Measurements from ENCODE around the gene RNF103.

DNA sequence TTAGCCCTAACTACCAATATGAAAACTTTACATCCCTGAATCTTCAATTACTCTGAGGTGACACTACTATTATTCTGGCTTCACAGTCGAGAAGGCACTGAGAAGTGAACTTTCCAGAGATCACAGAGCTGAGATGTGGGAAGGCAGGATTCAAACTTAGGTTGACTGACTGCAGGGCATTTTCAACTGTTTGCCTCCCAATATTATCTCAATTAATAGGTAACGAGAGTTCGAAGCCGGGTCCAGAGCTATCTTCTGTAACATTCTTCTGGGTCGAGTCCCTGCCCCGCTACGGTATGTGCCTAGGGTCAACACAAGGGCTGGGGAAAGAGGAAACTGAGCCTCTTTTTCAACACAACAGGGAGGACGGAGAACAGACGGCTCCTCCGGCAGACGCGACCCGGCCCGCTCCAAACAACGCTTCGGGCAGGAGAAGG lies 61.2 kb downstream of the RNF103 start:
- TF ChIP-seq CTCF (IDR thresholded peaks at IDR 0.05; ENCODE audit: poor library complexity) (no peak), EZH2 (IDR thresholded peaks at IDR 0.05; ENCODE audit: borderline replicate concordance) (no peak), EZH2phosphoT487 (IDR thresholded peaks at IDR 0.05; ENCODE audit: low read depth, severe bottlenecking, unreplicated experiment) (no peak)

All from hepatocyte (in vitro differentiated cells).